ENCODE measurements around the gene PPFIA2.

Gene PPFIA2

GRCh38 chr12:81546811-81547210 lies 212.3 kb downstream of the PPFIA2 start:
- Histone ChIP-seq H3K4me3 (ENCODE audit: low read depth, low read length) (no peak overlapping the region), H3K27ac (ENCODE audit: low read depth, low read length) (no peak overlapping the region), H3K9me3 (ENCODE audit: control insufficient read depth, insufficient read depth, low read depth, low read length) (no peaks in the 10 kb centered on the region), H3K4me1 (ENCODE audit: control insufficient read depth, insufficient read depth, low read length) (no peaks in the 10 kb centered on the region), H3K9ac (ENCODE audit: low read length) (no peak overlapping the region), H3K27me3 (ENCODE audit: control insufficient read depth, insufficient read depth, low read length) (no peaks in the 10 kb centered on the region), H3K36me3 (ENCODE audit: control insufficient read depth, insufficient read depth, low read length) (no peaks in the 10 kb centered on the region)

- Histone ChIP-seq H3K4me3 (ENCODE audit: low read depth, low read length) (no peak overlapping the region), H3K27ac (ENCODE audit: low read depth, low read length) (no peak overlapping the region), H3K9me3 (ENCODE audit: control insufficient read depth, insufficient read depth, low read depth, low read length) (no peaks in the 10 kb centered on the region), H3K4me1 (ENCODE audit: control insufficient read depth, insufficient read depth, low read length) (no peaks in the 10 kb centered on the region), H3K27me3 (ENCODE audit: control insufficient read depth, insufficient read depth, low read length) (no peaks in the 10 kb centered on the region), H3K9ac (ENCODE audit: low read length) (no peak overlapping the region), H3K36me3 (ENCODE audit: control insufficient read depth, insufficient read depth, low read length) (no peaks in the 10 kb centered on the region)
Observed at GRCh38 chr12:81543621-81544139, 215.5 kb downstream of the PPFIA2 start.

- Histone ChIP-seq H3K4me1 (ENCODE audit: control insufficient read depth, insufficient read depth, low read length) (no peaks in the 10 kb centered on the region), H3K27me3 (ENCODE audit: control insufficient read depth, insufficient read depth, low read length) (no peaks in the 10 kb centered on the region), H3K9ac (ENCODE audit: low read length) (no peak overlapping the region), H3K4me3 (ENCODE audit: low read depth, low read length) (no peak overlapping the region), H3K27ac (ENCODE audit: low read depth, low read length) (no peak overlapping the region), H3K36me3 (ENCODE audit: control insufficient read depth, insufficient read depth, low read length) (no peaks in the 10 kb centered on the region), H3K9me3 (ENCODE audit: control insufficient read depth, insufficient read depth, low read depth, low read length) (no peaks in the 10 kb centered on the region)
Observed at GRCh38 chr12:81542065-81543010, 216.8 kb downstream of the PPFIA2 start.

GRCh38 chr12:81541121-81541520 lies 218.0 kb downstream of the PPFIA2 start:
- no peaks in the 10 kb centered on the region for H3K9me3 ChIP-seq (ENCODE audit: control insufficient read depth, insufficient read depth, low read depth, low read length)
- no peaks in the 10 kb centered on the region for H3K27me3 ChIP-seq (ENCODE audit: control insufficient read depth, insufficient read depth, low read length)
- no peak overlapping the region for H3K27ac ChIP-seq (ENCODE audit: low read depth, low read length)
- H3K9ac ChIP-seq (ENCODE audit: low read length), result no peak overlapping the region
- no peaks in the 10 kb centered on the region for H3K4me1 ChIP-seq (ENCODE audit: control insufficient read depth, insufficient read depth, low read length)
- no peaks in the 10 kb centered on the region for H3K36me3 ChIP-seq (ENCODE audit: control insufficient read depth, insufficient read depth, low read length)
- H3K4me3 ChIP-seq (ENCODE audit: low read depth, low read length), result no peak overlapping the region

- H3K9ac ChIP-seq (ENCODE audit: low read length), result no peak overlapping the region
- H3K4me1 ChIP-seq (ENCODE audit: control insufficient read depth, insufficient read depth, low read length), result no peaks in the 10 kb centered on the region
- no peaks in the 10 kb centered on the region for H3K27me3 ChIP-seq (ENCODE audit: control insufficient read depth, insufficient read depth, low read length)
- no peaks in the 10 kb centered on the region for H3K36me3 ChIP-seq (ENCODE audit: control insufficient read depth, insufficient read depth, low read length)
- no peaks in the 10 kb centered on the region for H3K9me3 ChIP-seq (ENCODE audit: control insufficient read depth, insufficient read depth, low read depth, low read length)
- H3K4me3 ChIP-seq (ENCODE audit: low read depth, low read length), result no peak overlapping the region
- H3K27ac ChIP-seq (ENCODE audit: low read depth, low read length), result no peak overlapping the region
Observed at GRCh38 chr12:81539279-81539678, 219.9 kb downstream of the PPFIA2 start.

GRCh38 chr12:81533054-81533453 lies 226.1 kb downstream of the PPFIA2 start:
- Histone ChIP-seq H3K27ac (ENCODE audit: low read depth, low read length) (no peak overlapping the region), H3K27me3 (ENCODE audit: control insufficient read depth, insufficient read depth, low read length) (no peaks in the 10 kb centered on the region), H3K36me3 (ENCODE audit: control insufficient read depth, insufficient read depth, low read length) (no peaks in the 10 kb centered on the region), H3K9ac (ENCODE audit: low read length) (no peak overlapping the region), H3K4me3 (ENCODE audit: low read depth, low read length) (no peak overlapping the region), H3K9me3 (ENCODE audit: control insufficient read depth, insufficient read depth, low read depth, low read length) (no peaks in the 10 kb centered on the region), H3K4me1 (ENCODE audit: control insufficient read depth, insufficient read depth, low read length) (no peaks in the 10 kb centered on the region)

GRCh38 chr12:81530352-81530751 lies 228.8 kb downstream of the PPFIA2 start:
- Histone ChIP-seq H3K27me3 (ENCODE audit: control insufficient read depth, insufficient read depth, low read length) (no peaks in the 10 kb centered on the region), H3K27ac (ENCODE audit: low read depth, low read length) (no peak overlapping the region), H3K9me3 (ENCODE audit: control insufficient read depth, insufficient read depth, low read depth, low read length) (no peaks in the 10 kb centered on the region), H3K9ac (ENCODE audit: low read length) (no peak overlapping the region), H3K4me3 (ENCODE audit: low read depth, low read length) (no peak overlapping the region), H3K36me3 (ENCODE audit: control insufficient read depth, insufficient read depth, low read length) (no peaks in the 10 kb centered on the region), H3K4me1 (ENCODE audit: control insufficient read depth, insufficient read depth, low read length) (no peaks in the 10 kb centered on the region)

GRCh38 chr12:81520064-81520945 lies 238.8 kb downstream of the PPFIA2 start:
- Histone ChIP-seq H3K9ac (ENCODE audit: low read length) (no peak overlapping the region), H3K4me1 (ENCODE audit: control insufficient read depth, insufficient read depth, low read length) (no peaks in the 10 kb centered on the region), H3K27ac (ENCODE audit: low read depth, low read length) (no peak overlapping the region), H3K4me3 (ENCODE audit: low read depth, low read length) (no peak overlapping the region), H3K9me3 (ENCODE audit: control insufficient read depth, insufficient read depth, low read depth, low read length) (no peaks in the 10 kb centered on the region), H3K27me3 (ENCODE audit: control insufficient read depth, insufficient read depth, low read length) (no peaks in the 10 kb centered on the region), H3K36me3 (ENCODE audit: control insufficient read depth, insufficient read depth, low read length) (no peaks in the 10 kb centered on the region)

- Histone ChIP-seq H3K4me1 (ENCODE audit: control insufficient read depth, insufficient read depth, low read length) (no peaks in the 10 kb centered on the region), H3K4me3 (ENCODE audit: low read depth, low read length) (no peak overlapping the region), H3K36me3 (ENCODE audit: control insufficient read depth, insufficient read depth, low read length) (no peaks in the 10 kb centered on the region), H3K9ac (ENCODE audit: low read length) (no peak overlapping the region), H3K27ac (ENCODE audit: low read depth, low read length) (no peak overlapping the region), H3K27me3 (ENCODE audit: control insufficient read depth, insufficient read depth, low read length) (no peaks in the 10 kb centered on the region), H3K9me3 (ENCODE audit: control insufficient read depth, insufficient read depth, low read depth, low read length) (no peaks in the 10 kb centered on the region)
Observed at GRCh38 chr12:81518638-81519037, 240.5 kb downstream of the PPFIA2 start.

GRCh38 chr12:81517296-81517695 lies 241.9 kb downstream of the PPFIA2 start:
- H3K27ac ChIP-seq (ENCODE audit: low read depth, low read length), result no peak overlapping the region
- H3K36me3 ChIP-seq (ENCODE audit: control insufficient read depth, insufficient read depth, low read length), result no peaks in the 10 kb centered on the region
- H3K4me1 ChIP-seq (ENCODE audit: control insufficient read depth, insufficient read depth, low read length), result no peaks in the 10 kb centered on the region
- H3K4me3 ChIP-seq (ENCODE audit: low read depth, low read length), result no peak overlapping the region
- no peaks in the 10 kb centered on the region for H3K9me3 ChIP-seq (ENCODE audit: control insufficient read depth, insufficient read depth, low read depth, low read length)
- no peaks in the 10 kb centered on the region for H3K27me3 ChIP-seq (ENCODE audit: control insufficient read depth, insufficient read depth, low read length)
- H3K9ac ChIP-seq (ENCODE audit: low read length), result no peak overlapping the region

Data from HUES6 (cell line).